ENCODE results near the gene WIPF1.
A peak's percentile ranks its signal among the peaks of the same experiment; 100 is the strongest.

The WIPF1 gene

GRCh38 chr2:174563530-174564282 lies 33.9 kb downstream of the WIPF1 start:
- no peak for TF ChIP-seq CTCF (conservative IDR thresholded peaks at IDR 0.05; ENCODE audit: low read length)
- no peak for DNase-seq (ENCODE audit: low read depth)
- no peak overlapping the region for H3K4me3 ChIP-seq (ENCODE audit: low read length)

DNA sequence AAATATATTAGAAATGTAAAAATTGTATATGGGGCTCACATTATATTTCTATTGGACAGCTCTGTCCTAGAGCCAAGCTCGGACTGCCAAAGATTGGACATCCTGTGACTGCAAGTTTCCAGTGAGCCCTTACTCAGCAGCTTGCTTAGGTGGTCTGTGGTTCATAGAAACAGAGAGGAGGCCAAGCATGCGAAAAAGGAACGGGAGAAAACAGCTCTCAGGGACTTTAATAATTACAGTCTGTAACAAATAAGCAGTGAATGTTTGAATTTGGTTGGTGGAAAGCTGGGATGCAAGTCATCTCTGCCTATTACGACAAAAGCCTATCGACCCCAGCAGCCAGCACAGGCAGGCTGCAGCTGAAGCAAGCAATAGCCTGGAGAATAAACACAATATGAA lies 35.6 kb downstream of the WIPF1 start:
- no peak overlapping the region for H3K4me3 ChIP-seq (ENCODE audit: low read length)
- no peak for DNase-seq (ENCODE audit: low read depth)
- no peak for TF ChIP-seq CTCF (conservative IDR thresholded peaks at IDR 0.05; ENCODE audit: low read length)

GRCh38 chr2:174561283-174561971 lies 36.2 kb downstream of the WIPF1 start:
- no peak for TF ChIP-seq CTCF (conservative IDR thresholded peaks at IDR 0.05; ENCODE audit: low read length)
- DNase-seq (ENCODE audit: low read depth): peak; percentile 77
- H3K4me3 ChIP-seq (ENCODE audit: low read length): no peak overlapping the region

DNA sequence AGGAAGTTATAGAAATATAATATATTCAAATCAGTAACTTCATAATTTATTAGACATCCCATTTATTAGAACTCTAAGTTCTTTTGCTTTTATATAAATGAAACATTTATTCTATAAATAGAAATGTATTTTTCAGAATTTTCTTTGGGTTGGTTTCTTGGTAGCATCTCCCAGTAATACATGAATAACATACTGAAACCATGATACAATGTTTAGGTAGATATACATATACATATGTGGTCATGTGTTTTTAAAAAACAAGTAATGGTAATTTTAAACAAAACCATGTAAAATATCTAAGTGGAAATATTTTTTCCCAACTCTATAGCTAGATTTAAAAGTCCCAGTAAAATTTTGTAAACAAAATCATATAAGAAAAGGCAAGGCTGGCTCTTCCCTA lies 36.9 kb downstream of the WIPF1 start:
- TF ChIP-seq CTCF (conservative IDR thresholded peaks at IDR 0.05; ENCODE audit: low read length): no peak
- no peak overlapping the region for H3K4me3 ChIP-seq (ENCODE audit: low read length)
- no peak for DNase-seq (ENCODE audit: low read depth)

DNA sequence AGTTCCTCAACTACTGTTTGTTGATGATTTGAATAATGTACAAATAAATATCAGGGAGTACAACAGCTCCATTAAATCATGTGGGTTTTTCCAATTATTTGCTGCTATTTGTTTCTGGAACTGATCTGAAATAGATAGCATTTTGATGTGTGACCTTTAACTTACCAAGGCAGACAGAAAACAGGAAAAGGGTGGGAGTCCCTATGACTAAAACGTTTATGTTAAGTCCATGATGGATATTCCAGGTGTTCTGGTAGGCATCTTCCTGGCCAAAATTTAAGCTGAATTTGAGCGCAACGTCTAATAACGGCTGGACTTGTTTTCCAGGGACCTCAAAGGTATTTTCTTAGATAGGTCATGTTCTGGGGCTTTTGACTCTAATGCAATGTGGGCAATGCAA lies 41.6 kb downstream of the WIPF1 start:
- DNase-seq (ENCODE audit: low read depth): no peak
- no peak overlapping the region for H3K4me3 ChIP-seq (ENCODE audit: low read length)
- no peak for TF ChIP-seq CTCF (conservative IDR thresholded peaks at IDR 0.05; ENCODE audit: low read length)

- TF ChIP-seq CTCF (conservative IDR thresholded peaks at IDR 0.05; ENCODE audit: low read length): no peak
- no peak overlapping the region for H3K4me3 ChIP-seq (ENCODE audit: low read length)
- no peak for DNase-seq (ENCODE audit: low read depth)
Observed at GRCh38 chr2:174554529-174555150, 43.0 kb downstream of the WIPF1 start.

Measured in AG10803 (cell line).